ENCODE measurements around the gene TPRX2.
"Not testable (repeated sequence)": the region's sequence is repeated elsewhere in the genome, so short reads cannot be mapped to it uniquely, and the experiment has no call there.

Gene TPRX2

GRCh38 chr19:47858646-47859285 lies at the start of gene TPRX2:
TSS of gene TPRX2 (plus strand) at chr19:47859235. CDS start at chr19:47859247, 12 bp downstream.
- DNase-seq, result not testable (repeated sequence)

- DNase-seq, result peak; percentile 71
These were observed 45.6 kb upstream of the TPRX2 start for GRCh38 chr19:47813304-47813994.

- no peak for DNase-seq
These were observed 45.1 kb upstream of the TPRX2 start for GRCh38 chr19:47813995-47814328.

- DNase-seq, result not testable (repeated sequence)
These were observed 42.8 kb upstream of the TPRX2 start for GRCh38 chr19:47816270-47816669.

GRCh38 chr19:47818221-47818620 lies 40.8 kb upstream of the TPRX2 start:
- not testable (repeated sequence) for DNase-seq

DNA sequence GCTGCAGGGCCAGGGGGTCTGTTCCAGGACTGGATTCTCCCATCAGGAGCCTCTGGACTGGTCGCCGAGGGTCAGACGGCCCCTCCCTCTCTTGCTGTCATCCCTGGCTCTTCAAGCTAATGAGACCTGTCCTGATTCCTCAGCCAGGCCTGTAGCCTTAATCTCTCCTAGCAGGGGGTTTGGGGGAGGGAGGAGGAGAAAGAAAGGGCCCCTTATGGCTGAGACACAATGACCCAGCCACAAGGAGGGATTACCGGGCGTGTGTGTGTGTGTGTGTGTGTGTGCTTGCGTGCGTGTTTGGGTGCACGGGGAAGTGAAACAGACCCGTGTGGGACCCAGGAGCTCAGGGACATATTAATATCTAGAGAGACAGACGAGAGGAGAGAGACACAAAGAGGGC lies 39.2 kb upstream of the TPRX2 start:
- no peak for DNase-seq

- no peak for DNase-seq
These were observed 38.6 kb upstream of the TPRX2 start for GRCh38 chr19:47820410-47820809.

GRCh38 chr19:47821460-47822020 lies 37.5 kb upstream of the TPRX2 start, which contains the start of gene CRX:
TSS of gene CRX (plus strand) at chr19:47821937. CDS start at chr19:47834444, 12,507 bp downstream.
- DNase-seq, result no peak

GRCh38 chr19:47824396-47824795 lies 34.6 kb upstream of the TPRX2 start:
- DNase-seq, result no peak

- DNase-seq, result no peak
These were observed 32.2 kb upstream of the TPRX2 start for GRCh38 chr19:47826800-47827199.

DNA sequence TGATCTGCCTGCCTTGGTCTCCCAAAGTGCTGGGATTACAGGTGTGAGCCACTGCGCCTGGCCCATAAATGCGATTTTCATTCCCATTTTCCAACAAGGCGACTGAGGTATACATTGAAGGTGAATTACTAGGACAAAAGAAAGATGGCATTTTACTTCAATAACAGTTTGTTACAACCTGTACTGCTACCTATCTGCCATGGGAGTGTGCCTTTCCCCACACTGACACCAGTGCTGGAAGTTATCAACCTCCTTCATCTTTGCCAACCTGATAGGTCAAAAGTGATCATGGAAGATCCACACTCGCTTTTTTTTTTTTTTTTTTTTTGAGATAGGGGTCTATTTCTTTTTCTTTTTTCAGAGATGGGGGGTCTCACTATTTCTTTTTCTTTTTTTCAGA lies 26.3 kb upstream of the TPRX2 start:
- DNase-seq, result no peak

DNA sequence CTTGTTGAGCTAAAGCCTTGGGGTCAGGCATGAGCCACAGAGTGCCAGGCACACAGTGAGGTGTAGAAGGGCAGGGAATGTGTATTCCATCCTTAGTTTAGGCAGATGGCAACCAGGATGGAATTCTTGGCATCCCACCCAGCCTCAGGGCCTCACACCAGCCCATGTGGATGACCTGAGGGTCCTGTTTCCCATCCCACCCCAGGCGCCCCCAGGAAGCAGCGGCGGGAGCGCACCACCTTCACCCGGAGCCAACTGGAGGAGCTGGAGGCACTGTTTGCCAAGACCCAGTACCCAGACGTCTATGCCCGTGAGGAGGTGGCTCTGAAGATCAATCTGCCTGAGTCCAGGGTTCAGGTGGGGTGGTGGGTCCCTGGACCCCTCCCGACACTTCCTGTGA lies 23.0 kb upstream of the TPRX2 start:
- no peak for DNase-seq

DNA sequence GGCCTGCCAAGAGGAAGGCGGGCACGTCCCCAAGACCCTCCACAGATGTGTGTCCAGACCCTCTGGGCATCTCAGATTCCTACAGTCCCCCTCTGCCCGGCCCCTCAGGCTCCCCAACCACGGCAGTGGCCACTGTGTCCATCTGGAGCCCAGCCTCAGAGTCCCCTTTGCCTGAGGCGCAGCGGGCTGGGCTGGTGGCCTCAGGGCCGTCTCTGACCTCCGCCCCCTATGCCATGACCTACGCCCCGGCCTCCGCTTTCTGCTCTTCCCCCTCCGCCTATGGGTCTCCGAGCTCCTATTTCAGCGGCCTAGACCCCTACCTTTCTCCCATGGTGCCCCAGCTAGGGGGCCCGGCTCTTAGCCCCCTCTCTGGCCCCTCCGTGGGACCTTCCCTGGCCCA lies 19.6 kb upstream of the TPRX2 start:
- DNase-seq, result no peak

GRCh38 chr19:47839913-47840312 lies 19.1 kb upstream of the TPRX2 start:
- no peak for DNase-seq

GRCh38 chr19:47842941-47843340 lies 16.1 kb upstream of the TPRX2 start:
- DNase-seq, result no peak

DNA sequence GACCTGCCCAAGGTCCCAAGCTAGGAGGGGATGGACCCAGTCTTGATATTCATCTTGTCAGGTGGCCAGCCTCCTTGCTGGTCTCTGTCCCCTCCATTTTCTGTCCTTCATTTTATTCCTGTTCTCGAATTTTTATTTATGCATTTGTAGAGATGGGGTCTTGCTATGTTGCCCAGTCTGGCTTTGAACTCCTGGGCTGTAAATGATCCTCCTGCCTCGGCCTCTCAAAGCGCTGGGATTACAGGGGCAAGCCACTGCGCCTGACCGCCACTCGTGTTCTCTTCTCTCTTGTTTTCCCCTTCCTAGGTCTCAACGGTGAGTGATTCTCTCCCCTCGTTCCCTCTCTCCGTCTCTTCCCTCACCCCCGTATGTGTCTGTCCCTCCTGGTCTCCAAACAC lies 10.6 kb upstream of the TPRX2 start:
- no peak for DNase-seq

DNA sequence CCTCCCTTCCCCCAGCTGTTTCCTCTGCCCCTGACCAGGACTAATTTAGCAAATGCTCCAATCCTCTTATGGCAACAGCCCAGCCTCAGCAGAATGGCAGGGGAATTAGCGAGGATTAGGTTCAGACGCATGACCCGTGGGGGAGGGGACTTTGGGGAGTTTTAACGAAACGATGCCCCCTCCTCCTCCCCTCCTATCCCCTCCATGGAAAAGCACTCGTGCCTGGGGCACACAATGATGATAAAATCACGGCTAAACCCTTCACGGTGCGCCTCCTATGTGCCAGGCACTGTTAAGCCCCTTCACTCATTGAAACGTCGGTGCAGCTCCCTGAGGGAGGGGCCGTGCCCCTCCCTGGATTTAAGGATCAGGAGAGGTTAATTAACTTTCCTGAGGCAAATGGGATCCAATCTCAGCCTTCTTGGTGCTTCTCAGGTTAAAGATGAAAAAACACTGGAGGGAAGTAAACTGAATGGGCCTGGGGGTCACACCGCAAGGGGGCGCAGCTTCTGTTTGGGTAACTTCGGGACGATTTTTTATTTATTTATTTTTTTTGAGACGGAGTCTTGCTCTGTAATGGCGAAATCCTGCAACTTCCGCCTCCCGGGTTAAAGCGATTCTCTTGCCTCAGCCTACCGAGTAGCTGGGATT lies 10.1 kb upstream of the TPRX2 start:
- peak; percentile 36 for DNase-seq

DNA sequence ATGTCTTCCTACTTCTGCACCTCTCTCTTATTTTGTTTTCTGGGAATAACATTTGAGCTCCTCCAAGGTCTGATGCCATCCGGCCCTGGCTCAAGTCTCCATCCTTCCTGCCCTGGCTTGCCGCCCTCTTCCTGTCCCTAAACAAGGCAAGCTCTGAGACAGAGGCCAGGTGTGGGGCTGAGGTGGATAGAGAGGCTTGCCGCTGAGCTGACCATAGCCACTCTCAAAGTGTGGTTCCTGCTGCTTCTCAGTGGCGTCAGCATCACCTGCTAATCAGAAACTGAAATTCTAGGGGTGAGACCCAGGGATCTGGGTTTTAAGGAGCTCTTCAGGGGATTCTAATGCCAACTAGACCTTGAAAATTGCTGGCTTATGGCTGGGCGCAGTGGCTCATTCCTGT lies 6.0 kb upstream of the TPRX2 start:
- peak; percentile 29 for DNase-seq

DNA sequence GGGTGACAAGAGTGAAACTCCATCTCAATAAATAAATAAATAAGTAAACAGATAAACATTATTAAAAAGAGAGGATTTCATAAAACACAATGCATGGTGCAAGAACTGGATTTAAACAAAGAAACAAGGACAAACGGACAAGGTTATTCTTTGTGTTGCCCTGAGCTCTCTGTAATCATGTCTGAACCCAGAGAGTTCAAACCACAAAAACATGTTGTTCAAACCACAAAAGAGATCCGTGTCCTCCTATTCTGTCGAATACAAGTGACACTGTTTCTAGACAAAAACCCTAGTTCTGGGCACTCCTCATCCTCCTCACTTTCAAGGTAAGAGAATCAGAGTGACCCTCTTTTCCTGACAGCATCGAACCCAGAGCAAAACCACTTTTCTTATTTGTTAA lies 4.6 kb upstream of the TPRX2 start:
- no peak for DNase-seq

DNA sequence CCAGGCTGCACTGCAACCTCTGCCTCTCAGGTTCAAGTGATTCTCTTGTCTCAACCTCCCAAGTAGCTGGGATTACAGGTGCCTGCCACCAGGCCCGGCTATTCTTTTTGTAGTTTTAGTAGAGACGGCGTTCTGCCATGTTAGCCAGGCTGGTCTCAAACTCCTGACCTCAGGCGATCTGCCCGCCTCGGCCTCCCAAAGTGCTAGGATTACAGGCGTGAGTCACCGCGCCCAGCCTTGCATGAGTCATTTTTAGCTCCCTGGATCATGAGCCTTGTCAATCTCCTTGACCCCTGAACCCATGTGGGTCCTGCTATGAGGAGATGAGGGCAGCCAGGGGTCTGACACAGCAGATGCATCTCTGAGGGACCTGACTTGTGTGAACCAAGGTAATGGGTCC lies 804 bp upstream of the TPRX2 start:
- not testable (repeated sequence) for DNase-seq

- DNase-seq, result not testable (repeated sequence)
These were observed 803 bp downstream of the TPRX2 start for GRCh38 chr19:47859838-47860237.

GRCh38 chr19:47860602-47861297 lies 1.7 kb downstream of the TPRX2 start:
- DNase-seq, result no peak

DNA sequence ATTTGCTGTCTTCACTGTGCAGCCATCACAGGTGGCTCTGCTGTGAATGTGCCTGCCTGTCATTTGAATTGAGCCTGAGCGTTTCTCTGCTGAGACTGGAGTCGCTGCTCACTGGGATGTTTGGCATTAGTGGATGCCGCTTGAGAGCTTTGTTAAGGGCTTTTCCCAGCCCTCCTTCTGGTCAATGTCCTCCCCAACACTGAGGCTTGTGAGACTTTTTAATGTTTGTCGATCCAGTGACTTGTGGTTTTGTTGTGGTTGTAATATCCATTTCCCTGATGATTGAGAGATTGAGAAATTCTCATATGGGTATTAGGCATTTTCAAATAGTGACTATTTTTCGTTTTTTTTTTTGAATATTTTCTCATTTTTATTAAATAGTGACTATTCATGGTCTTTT lies 2.6 kb downstream of the TPRX2 start:
- no peak for DNase-seq
